ENCODE measurements around the gene MVK. TPM values are rescaled to one million over a fixed set of nuclear protein-coding genes. Genes with fewer than 3 reads are reported as not detected.

The MVK gene
- total and polyA plus RNA-seq, 7 donors = 9.1 to 40.8 (median 13.8) TPM

DNA sequence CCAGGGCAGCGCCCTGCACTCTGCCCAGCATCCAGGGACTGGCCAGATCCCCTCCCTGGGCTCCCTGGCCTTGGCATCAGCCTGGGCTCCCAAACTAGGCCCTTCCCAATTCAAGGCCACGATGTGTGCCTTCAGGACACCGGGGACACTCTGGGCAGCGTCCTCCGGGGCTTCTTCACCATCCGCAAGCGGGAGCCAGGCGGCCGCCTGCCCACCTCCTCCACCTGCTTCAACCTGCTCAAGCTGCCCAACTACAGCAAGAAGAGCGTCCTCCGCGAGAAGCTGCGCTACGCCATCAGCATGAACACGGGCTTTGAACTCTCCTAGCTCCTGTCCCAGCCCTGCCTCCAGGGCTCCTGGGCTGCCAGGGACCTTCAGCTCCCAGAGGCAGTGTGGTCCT, 39.1 kb upstream of the MVK start:
- DNase-seq = no peak
- Histone ChIP-seq H3K4me1 (peaks cover 0 to 9% (median 2%) of the 10 kb centered on the region in 4 donors), H3K27ac (no peak overlapping the region), H3K36me3 (peaks cover 9 to 76% (median 41%) of the 10 kb centered on the region in 4 donors), H3K9me3 (no peaks in the 10 kb centered on the region), H3K27me3 (no peaks in the 10 kb centered on the region), H3K4me3 (no peak overlapping the region)
- 95 to 97% methylated on average over 15 of the region's 15 CpGs for WGBS, 2 donors
- intact Hi-C loops (cut with DNase I) = no loop called here
- TF ChIP-seq POLR2A (IDR thresholded peaks at IDR 0.05) = no peak
- no peak for TF ChIP-seq EP300 (IDR thresholded peaks at IDR 0.05)
- TF ChIP-seq, protein P1, sequence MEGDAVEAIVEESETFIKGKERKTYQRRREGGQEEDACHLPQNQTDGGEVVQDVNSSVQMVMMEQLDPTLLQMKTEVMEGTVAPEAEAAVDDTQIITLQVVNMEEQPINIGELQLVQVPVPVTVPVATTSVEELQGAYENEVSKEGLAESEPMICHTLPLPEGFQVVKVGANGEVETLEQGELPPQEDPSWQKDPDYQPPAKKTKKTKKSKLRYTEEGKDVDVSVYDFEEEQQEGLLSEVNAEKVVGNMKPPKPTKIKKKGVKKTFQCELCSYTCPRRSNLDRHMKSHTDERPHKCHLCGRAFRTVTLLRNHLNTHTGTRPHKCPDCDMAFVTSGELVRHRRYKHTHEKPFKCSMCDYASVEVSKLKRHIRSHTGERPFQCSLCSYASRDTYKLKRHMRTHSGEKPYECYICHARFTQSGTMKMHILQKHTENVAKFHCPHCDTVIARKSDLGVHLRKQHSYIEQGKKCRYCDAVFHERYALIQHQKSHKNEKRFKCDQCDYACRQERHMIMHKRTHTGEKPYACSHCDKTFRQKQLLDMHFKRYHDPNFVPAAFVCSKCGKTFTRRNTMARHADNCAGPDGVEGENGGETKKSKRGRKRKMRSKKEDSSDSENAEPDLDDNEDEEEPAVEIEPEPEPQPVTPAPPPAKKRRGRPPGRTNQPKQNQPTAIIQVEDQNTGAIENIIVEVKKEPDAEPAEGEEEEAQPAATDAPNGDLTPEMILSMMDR (IDR thresholded peaks at IDR 0.05) = no peak
- TF ChIP-seq POLR2AphosphoS5 (IDR thresholded peaks at IDR 0.05) = no peak

DNA sequence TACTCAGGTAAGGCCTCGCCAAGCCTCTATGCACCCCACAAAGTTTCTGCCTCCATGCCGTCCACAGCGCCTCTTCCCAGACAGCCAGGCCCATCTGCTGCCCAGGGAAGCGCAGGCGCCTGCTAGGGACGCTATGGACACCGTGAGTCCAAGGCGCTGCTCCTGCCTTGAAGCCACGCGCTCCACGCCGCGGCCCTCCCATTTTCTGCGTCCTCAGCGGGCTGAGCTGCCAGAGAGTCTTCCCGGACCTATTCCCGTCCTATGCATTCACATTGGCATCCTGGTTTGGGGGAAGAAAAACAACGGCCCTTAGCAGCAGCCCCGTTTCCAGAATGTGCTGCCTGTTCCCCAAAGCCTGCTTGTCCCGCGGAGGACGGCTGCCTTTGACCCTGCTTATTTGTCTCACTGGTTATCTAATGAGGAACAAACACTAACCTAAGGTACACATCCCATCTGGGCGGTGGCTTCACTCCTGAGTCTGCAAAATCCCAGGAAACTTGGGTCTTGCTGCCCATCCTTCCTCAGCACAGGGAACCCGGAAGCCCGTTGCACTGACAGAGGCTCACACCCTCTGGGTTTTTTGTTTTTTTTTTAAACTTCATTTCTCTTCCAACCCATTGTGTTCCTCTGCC, 38.2 kb upstream of the MVK start:
- H3K36me3 ChIP-seq = peaks cover 9 to 75% (median 34%) of the 10 kb centered on the region in 4 donors

DNA sequence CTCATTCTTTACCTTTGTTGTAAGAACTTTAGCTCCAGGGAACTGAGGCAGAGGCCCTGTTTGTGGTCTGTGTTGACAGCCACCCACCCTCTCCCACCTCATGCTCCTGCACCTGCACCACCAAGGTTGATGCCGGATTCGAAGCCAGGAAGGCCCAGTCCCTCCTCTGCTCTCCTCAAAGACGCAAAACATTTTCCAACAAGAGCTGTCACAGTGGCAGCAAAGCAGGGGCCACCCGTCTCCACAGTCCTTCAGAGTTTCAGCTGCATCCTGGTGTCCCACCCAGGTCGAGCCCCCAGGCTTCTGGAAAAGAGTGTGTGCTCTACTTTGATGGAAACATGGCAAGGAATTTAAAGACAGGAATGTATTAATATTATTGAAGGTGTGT, 37.7 kb upstream of the MVK start:
- H3K36me3 ChIP-seq = peaks cover 9 to 70% (median 29%) of the 10 kb centered on the region in 4 donors
- no peaks in the 10 kb centered on the region for H3K27me3 ChIP-seq
- no peak for DNase-seq
- no peak overlapping the region for H3K4me3 ChIP-seq
- no peaks in the 10 kb centered on the region for H3K4me1 ChIP-seq
- H3K9me3 ChIP-seq = no peaks in the 10 kb centered on the region
- WGBS, 2 donors = 89 to 93% methylated on average over 5 of the region's 5 CpGs
- TF ChIP-seq, protein P1 (IDR thresholded peaks at IDR 0.05) = no peak
- TF ChIP-seq POLR2AphosphoS5 (IDR thresholded peaks at IDR 0.05) = no peak
- TF ChIP-seq EP300 (IDR thresholded peaks at IDR 0.05) = no peak
- no peak for TF ChIP-seq POLR2A (IDR thresholded peaks at IDR 0.05)
- intact Hi-C loops (cut with DNase I) = no loop called here
- H3K27ac ChIP-seq = no peak overlapping the region

More for the DNA sequence above, 38.2 kb upstream of the MVK start:
- no peak for TF ChIP-seq POLR2A (IDR thresholded peaks at IDR 0.05)
- WGBS, 2 donors = 85 to 91% methylated on average over 25 of the region's 25 CpGs
- peaks cover 0 to 4% (median 0%) of the 10 kb centered on the region in 4 donors for H3K4me1 ChIP-seq
- intact Hi-C loops (cut with DNase I) = no loop called here
- no peak overlapping the region for H3K4me3 ChIP-seq
- no peaks in the 10 kb centered on the region for H3K9me3 ChIP-seq
- no peak overlapping the region for H3K27ac ChIP-seq
- no peak for DNase-seq
- H3K27me3 ChIP-seq = no peaks in the 10 kb centered on the region

DNA sequence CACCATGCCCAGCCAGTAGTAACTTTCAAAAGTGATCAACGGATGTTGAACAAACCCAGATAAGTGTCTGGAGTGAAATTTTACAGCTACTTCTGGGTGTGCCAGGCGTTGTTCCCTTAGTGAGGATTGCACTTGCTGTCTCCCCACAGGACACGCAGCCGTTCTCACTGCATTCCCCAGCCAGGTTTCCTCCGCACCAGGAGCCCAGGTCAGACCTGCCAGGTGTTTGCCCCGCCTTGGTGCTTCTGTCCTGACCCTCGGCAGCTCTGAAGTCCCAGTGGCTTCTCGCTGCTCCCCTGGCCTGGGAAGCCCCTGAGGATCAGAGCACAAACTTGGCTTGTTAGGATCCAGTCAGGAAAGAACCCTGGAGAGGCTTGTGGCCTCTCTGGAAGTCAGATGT, 36.5 kb upstream of the MVK start:
- Histone ChIP-seq H3K4me3 (no peak overlapping the region), H3K36me3 (peaks cover 9 to 59% (median 25%) of the 10 kb centered on the region in 4 donors), H3K27me3 (no peaks in the 10 kb centered on the region), H3K4me1 (no peaks in the 10 kb centered on the region), H3K27ac (no peak overlapping the region), H3K9me3 (no peaks in the 10 kb centered on the region)
- TF ChIP-seq EP300 (IDR thresholded peaks at IDR 0.05) = no peak
- TF ChIP-seq POLR2A (IDR thresholded peaks at IDR 0.05) = no peak
- TF ChIP-seq POLR2AphosphoS5 (IDR thresholded peaks at IDR 0.05) = no peak
- TF ChIP-seq, protein P1 (IDR thresholded peaks at IDR 0.05) = no peak
- WGBS, 2 donors = 84 to 90% methylated on average over 8 of the region's 8 CpGs
- DNase-seq = no peak
- intact Hi-C loops (cut with DNase I) = no loop called here

DNA sequence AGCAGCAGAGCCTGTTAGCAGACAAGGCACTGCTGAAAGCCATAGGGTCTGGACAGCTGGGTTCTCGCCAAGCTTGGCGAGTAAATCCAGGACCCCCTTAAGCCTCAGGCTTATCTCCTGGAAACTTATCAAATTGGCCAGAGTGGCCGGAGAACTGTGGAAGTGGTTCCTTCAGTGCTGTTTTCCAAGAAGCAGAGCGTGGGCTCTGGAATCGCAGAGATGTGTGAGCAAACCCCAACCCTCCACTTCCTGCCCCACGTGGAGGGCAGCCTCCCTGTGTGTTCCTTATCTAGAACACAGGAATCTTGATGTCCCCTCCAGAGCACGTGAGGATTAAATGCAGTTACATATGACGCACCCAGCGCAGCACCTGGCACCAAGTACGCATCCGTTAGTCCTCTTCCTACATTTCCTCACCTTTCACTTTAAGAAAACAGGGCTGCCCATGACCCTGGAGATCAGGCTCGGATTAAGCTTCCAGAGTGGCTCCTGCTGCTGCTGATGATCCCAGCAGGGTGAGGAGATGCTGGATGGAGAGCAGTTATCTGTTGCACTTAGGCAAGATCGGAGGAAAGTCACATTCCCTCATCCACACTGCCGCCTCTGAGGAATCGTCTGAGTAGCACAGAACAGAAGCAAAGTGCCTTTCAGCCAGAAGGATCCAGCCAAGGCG, 35.3 kb upstream of the MVK start:
- Histone ChIP-seq H3K4me3 (no peak overlapping the region), H3K9me3 (no peaks in the 10 kb centered on the region), H3K4me1 (no peaks in the 10 kb centered on the region), H3K27ac (no peak overlapping the region), H3K36me3 (peaks cover under 1 to 48% (median 19%) of the 10 kb centered on the region in 4 donors), H3K27me3 (no peaks in the 10 kb centered on the region)
- no peak for TF ChIP-seq POLR2AphosphoS5 (IDR thresholded peaks at IDR 0.05)
- intact Hi-C loops (cut with DNase I) = no loop called here
- no peak for DNase-seq
- 87 to 88% methylated on average over 16 of the region's 16 CpGs for WGBS, 2 donors
